Osteocyte (in vitro differentiated cells): Measurements from ENCODE around the gene BAIAP3. TPM values are rescaled to one million over a fixed set of nuclear protein-coding genes. Genes with fewer than 3 reads are reported as not detected.

ENCODE experiments used
- DNase-seq: peaks from one replicate; pipeline ENCODE4 v3.0.0; 2021; ENCODE audit warnings: mixed read lengths; ENCODE audit not compliant: unreplicated experiment; ENCODE audit errors: extremely low spot score
- H3K27ac Mint-ChIP-seq: one replicate; pipeline ENCODE4 v1.8.0; 2021; ENCODE audit warnings: mild to moderate bottlenecking, mixed read lengths; ENCODE audit not compliant: unreplicated experiment
- H3K27me3 Mint-ChIP-seq: one replicate; pipeline ENCODE4 v1.8.0; 2021; ENCODE audit warnings: mixed read lengths; ENCODE audit not compliant: unreplicated experiment
- H3K36me3 Mint-ChIP-seq: one replicate; pipeline ENCODE4 v1.8.0; 2021; ENCODE audit warnings: mixed read lengths; ENCODE audit not compliant: unreplicated experiment
- H3K4me1 Mint-ChIP-seq: one replicate; pipeline ENCODE4 v1.8.0; 2021; ENCODE audit warnings: mixed read lengths; ENCODE audit not compliant: unreplicated experiment
- H3K4me3 Mint-ChIP-seq: one replicate; pipeline ENCODE4 v1.8.0; 2021; ENCODE audit warnings: mild to moderate bottlenecking, moderate library complexity, mixed read lengths; ENCODE audit not compliant: unreplicated experiment
- H3K9me3 Mint-ChIP-seq: one replicate; pipeline ENCODE4 v1.8.0; 2021; ENCODE audit warnings: mixed read lengths; ENCODE audit not compliant: unreplicated experiment
- total RNA-seq: library from RNA; stranded (reverse); gene quantifications from 2 replicates; pipeline ENCODE4 v1.2.1, GENCODE V29; 2021
- TF ChIP-seq, protein P1 (sequence below): fragments of 200-600 bp; sonication (generic); IDR thresholded peaks from 2 replicates; pipeline ENCODE4 v1.5.0; 2021; ENCODE audit warnings: antibody characterized with exemption, mild to moderate bottlenecking, moderate library complexity

BAIAP3 gene
- total RNA-seq, 1 donor from 2014 or later, result 0.48 TPM

DNA sequence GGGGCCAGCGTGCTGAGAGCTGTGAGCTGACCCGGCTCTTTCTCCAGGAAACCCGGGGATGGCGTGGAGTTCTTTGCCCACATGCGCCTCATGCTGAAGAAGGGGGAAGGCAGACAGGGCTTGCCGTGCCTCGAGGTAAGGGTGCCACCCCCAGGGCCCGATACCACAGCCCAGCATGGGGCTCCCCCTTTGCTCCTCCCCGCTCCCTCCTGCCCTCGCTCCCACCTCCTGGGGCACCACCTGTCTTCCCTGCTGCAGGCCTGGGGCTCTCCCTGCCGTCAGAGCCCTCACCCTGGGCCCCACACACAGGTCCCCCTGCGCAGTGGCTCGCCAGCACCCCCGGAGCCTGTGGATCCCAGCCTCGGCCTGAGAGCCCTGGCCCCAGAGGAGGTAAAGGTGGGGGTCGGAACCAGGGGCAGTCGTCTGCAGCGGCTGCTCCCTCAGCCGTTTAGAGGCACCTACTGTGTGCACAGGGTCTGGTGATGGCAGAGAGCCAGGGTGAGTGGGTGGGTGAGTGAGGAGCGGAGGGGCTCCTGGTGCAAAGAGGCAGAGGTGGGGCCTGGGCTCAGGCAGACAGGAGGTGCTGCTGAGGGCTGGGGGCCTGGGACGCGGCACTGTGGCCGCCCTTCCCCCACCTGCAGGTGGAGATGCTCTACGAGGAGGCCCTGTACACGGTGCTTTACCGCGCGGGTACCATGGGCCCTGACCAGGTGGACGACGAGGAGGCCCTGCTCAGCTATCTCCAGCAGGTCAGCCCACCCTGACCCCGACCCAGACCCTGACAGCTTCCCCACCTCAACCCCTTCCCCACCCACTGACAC, 5.6 kb downstream of the BAIAP3 start:
- Mint-ChIP-seq H3K4me1 (peaks cover 9% of the 10 kb centered on the region), H3K9me3 (no peaks in the 10 kb centered on the region), H3K27me3 (peaks cover 24% of the 10 kb centered on the region), H3K36me3 (no peaks in the 10 kb centered on the region), H3K4me3 (no peak overlapping the region), H3K27ac (no peak overlapping the region)
- no peak for DNase-seq
- TF ChIP-seq, protein P1, sequence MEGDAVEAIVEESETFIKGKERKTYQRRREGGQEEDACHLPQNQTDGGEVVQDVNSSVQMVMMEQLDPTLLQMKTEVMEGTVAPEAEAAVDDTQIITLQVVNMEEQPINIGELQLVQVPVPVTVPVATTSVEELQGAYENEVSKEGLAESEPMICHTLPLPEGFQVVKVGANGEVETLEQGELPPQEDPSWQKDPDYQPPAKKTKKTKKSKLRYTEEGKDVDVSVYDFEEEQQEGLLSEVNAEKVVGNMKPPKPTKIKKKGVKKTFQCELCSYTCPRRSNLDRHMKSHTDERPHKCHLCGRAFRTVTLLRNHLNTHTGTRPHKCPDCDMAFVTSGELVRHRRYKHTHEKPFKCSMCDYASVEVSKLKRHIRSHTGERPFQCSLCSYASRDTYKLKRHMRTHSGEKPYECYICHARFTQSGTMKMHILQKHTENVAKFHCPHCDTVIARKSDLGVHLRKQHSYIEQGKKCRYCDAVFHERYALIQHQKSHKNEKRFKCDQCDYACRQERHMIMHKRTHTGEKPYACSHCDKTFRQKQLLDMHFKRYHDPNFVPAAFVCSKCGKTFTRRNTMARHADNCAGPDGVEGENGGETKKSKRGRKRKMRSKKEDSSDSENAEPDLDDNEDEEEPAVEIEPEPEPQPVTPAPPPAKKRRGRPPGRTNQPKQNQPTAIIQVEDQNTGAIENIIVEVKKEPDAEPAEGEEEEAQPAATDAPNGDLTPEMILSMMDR, result no peak

DNA sequence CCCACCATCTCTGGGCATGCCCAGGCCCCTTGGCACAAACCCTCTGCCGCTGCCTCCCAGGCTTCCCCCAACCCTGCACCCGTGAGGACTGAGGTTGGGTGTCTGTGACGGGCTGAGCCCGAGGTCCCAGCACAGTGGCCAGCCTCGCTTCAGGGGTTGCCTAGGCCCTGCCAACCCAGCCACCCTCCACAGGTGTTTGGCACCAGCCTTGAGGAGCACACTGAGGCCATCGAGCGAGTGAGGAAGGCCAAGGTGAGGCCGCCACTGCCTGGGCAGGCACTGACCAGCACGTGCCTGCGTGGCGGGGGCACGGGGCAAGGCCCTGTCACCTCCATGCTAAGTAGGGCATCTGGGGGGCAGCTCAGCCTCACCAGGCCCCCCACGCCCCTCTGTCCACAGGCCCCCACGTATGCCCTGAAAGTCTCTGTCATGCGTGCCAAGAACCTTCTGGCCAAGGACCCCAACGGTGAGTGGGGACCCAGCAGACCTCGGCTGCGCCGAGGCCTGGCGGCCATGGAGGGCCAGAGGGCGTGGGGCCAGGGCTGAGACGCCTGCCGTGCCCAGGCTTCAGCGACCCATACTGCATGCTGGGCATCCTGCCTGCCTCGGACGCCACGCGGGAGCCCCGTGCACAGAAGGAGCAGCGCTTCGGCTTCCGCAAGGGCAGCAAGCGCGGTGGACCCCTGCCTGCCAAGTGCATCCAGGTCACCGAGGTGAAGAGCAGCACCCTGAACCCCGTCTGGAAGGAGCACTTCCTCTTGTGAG, 7.5 kb downstream of the BAIAP3 start:
- H3K9me3 Mint-ChIP-seq, result no peaks in the 10 kb centered on the region
- H3K27me3 Mint-ChIP-seq, result peaks cover 11% of the 10 kb centered on the region
- TF ChIP-seq, protein P1, result no peak
- DNase-seq, result no peak
- H3K4me1 Mint-ChIP-seq, result peaks cover 9% of the 10 kb centered on the region
- H3K36me3 Mint-ChIP-seq, result no peaks in the 10 kb centered on the region
- no peak overlapping the region for H3K4me3 Mint-ChIP-seq
- no peak overlapping the region for H3K27ac Mint-ChIP-seq

DNA sequence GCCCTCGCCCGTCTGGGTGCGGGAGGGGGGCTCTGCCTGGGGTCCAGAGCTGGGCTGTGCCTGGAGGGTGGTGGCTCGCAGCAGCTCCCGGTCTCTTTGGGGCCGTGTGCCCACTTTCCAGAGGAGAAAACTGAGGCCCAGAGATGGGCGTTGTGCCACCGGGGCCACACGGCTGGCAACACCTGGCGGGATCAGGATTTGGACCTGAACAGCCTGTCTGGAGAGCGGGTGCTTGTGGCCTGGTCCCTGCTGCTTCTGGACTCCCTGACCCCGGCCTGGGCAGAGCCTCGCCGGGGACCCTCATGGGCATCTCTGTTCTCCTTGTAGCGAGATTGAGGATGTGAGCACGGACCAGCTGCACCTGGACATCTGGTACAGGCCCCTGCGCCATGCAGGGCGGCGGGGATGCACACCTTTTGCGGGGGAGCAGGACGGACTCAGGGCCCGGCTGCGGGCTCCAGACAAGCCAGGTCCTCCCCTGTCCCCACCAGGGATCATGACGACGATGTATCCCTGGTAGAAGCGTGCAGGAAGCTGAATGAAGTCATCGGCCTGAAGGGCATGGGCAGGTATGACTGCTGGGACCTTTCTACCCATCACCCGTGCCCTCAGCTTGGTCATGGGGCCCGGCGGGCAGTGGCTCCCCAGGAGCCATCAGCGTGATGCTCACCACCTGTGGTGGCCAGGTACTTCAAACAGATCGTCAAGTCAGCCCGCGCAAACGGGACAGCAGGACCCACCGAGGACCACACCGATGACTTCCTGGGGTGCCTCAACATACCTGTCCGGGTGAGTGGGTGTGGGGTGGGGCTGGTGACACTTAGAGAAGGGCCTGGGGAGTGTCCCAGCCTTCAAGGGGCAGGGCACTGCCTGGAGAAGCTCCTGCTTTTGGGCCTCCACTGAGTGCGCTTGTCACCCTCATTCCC, 8.3 kb downstream of the BAIAP3 start:
- Mint-ChIP-seq H3K27ac (no peak overlapping the region), H3K4me1 (peaks cover 9% of the 10 kb centered on the region), H3K9me3 (no peaks in the 10 kb centered on the region), H3K27me3 (peaks cover 5% of the 10 kb centered on the region), H3K4me3 (no peak overlapping the region), H3K36me3 (no peaks in the 10 kb centered on the region)
- DNase-seq, result no peak
- TF ChIP-seq, protein P1, result no peak

DNA sequence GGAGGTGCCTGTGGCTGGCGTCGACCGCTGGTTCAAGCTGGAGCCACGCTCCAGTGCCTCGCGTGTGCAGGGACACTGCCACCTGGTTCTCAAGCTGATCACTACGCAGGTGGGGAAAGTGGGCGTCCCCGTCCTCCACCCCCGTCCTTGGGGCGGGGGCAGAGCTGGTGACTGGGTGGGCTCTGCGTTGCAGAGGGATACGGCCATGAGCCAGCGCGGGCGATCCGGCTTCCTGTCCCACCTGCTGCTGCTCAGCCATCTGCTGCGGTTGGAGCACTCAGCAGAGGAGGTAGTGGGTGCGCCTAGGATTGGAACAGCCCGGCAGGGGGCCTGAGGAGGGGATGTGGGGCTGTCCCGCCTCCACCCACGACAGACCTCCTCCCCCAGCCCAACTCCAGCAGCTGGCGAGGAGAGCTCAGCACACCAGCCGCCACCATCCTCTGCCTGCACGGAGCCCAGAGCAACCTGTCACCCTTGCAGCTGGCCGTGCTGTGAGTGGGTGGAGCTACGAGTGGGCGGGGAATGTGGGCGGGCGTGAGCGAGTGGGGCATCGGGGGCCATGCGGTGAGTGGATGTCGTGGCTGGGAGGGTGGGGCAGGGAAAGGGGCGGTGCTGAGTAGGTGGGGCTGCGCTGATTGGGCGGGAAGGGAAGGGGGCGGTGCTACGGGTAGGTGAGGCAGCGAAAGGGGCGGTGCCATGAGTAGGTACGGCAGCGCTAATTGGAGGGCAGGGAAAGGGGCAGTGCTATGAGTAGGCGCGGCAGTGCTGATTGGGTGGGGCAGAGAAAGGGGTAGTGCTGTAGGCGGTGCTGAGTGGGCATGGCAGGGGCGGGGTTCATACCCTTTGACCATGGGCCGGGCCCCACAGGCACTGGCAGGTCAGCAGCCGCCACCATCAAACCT, 9.3 kb downstream of the BAIAP3 start:
- no peak overlapping the region for H3K27ac Mint-ChIP-seq
- H3K9me3 Mint-ChIP-seq, result no peaks in the 10 kb centered on the region
- DNase-seq, result no peak
- H3K27me3 Mint-ChIP-seq, result peaks cover 5% of the 10 kb centered on the region
- H3K4me1 Mint-ChIP-seq, result peaks cover 9% of the 10 kb centered on the region
- H3K36me3 Mint-ChIP-seq, result no peaks in the 10 kb centered on the region
- H3K4me3 Mint-ChIP-seq, result no peak overlapping the region
- TF ChIP-seq, protein P1, result no peak
